T-helper 1 cell (primary cell): ENCODE data around the gene KCNK6.
"Not testable (repeated sequence)": the region's sequence is repeated elsewhere in the genome, so short reads cannot be mapped to it uniquely, and the experiment has no call there.

Source experiments
- DNase-seq, 5 donors: peaks; one replicate each; pipeline ENCODE4 v3.0.0-alpha.2; 2012 to 2020

Gene KCNK6

GRCh38 chr19:38324431-38324830 lies 4.8 kb downstream of the KCNK6 start:
- no peak for DNase-seq

DNA sequence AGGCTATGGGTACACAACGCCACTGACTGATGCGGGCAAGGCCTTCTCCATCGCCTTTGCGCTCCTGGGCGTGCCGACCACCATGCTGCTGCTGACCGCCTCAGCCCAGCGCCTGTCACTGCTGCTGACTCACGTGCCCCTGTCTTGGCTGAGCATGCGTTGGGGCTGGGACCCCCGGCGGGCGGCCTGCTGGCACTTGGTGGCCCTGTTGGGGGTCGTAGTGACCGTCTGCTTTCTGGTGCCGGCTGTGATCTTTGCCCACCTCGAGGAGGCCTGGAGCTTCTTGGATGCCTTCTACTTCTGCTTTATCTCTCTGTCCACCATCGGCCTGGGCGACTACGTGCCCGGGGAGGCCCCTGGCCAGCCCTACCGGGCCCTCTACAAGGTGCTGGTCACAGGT lies 6.9 kb downstream of the KCNK6 start:
- no peak for DNase-seq

- DNase-seq, result no peak
Measured at GRCh38 chr19:38329651-38330050, 10.0 kb downstream of the KCNK6 start.

- DNase-seq, result no peak
Measured at GRCh38 chr19:38331728-38332127, 12.1 kb downstream of the KCNK6 start.

DNA sequence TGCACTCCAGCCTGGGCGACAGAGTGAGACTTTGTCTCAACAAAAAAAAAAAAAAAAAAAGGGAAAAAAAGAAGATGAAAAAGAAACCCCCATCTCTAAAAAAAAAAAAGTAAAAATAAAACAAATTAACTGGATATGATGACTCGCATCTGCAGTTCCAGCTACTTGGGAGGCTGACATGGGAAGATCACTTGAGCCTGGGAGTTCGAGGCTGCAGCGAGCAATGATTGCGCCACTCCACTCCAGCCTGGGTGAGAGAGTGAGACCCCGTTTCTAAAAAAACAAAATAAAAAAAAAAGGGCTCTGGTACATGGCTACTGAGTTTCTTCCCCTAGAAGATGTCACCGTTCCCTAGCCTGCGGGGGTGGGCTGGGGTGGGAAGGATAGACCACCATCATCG lies 13.6 kb downstream of the KCNK6 start:
- no peak for DNase-seq

DNA sequence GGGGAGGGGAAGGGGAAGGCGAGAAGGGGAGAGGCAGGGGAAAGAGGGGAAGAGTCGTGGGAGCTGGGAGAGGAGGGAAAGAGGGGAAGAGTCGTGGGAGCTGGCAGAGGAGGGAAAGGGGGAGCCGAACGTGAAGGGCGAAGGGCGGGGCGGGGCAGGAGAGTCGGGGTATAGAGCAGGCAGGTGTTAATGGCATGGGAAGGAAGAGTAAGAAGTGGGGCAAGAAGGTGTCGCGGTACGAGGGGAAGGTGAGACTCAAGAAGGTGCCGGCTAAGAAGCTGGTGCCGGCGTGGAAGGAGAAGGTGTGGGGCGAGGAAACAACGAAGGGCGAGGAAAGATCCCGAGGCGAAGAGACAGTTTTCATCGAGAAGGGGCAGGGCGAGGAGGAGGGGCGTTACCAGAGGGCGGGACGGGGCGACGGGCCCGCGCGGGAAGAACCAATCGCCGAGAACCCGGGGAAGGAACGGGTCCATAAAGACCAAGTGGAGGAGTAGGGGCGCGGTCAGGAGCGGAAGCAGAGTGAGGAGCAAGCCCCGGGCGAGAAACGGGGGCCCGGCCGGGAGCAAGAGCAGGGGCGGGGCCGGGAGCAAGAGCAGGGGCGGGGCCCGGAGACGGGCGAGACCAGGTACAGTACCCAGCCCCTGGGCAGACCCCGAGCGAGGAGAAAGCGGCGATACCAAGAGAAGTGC lies 16.4 kb downstream of the KCNK6 start:
- DNase-seq, result peak; percentile 89 to 98 (median 92)

DNA sequence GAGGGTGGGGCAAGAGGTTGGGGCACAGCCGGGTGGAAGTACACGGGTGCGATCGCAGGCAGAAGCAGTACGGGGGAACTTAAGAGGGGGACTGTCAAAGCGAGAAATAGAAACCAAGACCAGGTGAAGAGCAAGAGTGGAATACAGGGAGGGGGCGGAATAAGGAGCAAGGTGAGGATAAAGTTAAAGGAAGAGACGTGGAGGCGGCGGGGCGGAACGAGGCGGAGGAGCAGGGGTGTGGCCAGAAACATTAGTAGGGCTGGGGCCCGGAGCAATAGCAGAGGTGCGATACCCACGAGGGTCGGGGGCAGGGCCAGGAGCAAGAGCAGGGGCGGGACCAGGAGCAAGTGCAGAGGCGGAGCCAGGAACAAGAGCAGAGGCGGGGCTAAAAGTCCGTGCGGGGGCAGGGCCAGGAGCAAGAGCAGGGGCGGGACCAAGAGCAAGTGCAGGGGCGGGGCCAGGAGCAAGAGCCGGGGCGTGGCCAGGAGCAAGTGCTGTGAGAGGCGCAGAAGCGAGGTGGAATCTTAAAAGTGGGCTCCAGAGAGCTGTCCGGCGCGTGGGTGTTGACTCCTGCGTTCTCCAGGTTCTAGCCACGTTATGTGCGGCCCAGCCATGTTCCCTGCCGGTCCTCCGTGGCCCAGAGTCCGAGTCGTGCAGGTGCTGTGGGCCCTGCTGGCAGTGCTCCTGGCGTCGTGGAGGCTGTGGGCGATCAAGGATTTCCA lies 17.2 kb downstream of the KCNK6 start:
- peak; percentile 91 to 96 (median 93) for DNase-seq

- DNase-seq, result no peak
Measured at GRCh38 chr19:38337360-38337653, 17.7 kb downstream of the KCNK6 start.

DNA sequence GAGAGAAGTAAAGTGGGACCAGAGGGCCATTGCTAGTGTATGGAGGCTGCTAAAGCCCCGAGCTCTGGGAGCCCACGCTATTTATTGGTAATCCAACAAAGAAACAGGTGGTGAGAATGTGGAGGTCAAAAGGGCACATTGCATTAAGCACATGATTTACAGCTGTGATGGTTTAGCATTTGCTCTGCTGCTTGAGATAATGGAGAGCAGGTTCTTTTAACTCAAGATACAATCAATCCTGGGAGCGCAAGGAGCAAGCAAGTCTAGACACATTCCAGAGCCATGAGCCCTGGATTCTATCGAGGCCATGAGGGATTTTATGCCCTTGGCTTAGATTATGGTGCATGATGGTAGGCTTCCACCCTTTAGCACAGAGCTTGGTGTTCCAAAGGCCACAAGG lies 19.4 kb downstream of the KCNK6 start:
- not testable (repeated sequence) for DNase-seq

DNA sequence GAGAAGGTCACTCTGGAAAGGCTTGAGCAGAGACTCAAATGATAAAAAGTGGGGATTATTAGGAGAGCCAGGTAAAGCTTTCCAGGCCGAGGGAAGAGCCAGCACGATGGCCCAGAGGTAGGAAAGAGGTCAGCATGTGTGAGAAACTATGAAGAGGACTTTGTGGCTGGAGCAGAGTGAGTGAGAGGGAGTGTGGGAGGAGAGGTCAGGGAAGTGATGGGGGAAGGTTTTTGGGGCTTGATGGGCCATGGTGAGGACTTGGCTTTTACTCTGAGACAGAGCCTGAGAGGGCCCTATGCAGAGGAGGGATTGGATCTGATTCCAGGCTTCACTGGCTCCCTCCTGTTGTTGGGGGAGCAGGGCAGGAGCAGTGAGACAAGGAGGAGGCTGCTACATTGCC lies 21.3 kb downstream of the KCNK6 start:
- no peak for DNase-seq

DNA sequence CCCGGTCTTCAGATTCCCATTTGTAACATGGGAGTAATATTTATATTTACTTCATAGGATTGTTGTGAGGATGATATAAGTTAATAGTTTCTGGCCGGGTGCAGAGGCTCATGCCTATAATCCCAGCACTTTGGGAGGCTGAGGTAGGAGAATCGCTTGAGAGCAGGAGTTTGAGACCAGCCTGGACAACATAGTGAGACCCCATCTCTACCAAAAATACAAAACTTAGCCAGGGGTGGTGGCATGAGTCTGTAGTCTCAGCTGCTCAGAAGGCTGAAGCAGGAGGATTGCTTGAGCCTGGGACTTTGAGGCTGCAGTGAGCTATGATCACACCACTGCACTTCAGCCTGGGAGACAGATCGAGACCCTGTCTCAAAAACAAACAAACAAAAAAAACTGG lies 27.2 kb downstream of the KCNK6 start:
- no peak for DNase-seq

DNA sequence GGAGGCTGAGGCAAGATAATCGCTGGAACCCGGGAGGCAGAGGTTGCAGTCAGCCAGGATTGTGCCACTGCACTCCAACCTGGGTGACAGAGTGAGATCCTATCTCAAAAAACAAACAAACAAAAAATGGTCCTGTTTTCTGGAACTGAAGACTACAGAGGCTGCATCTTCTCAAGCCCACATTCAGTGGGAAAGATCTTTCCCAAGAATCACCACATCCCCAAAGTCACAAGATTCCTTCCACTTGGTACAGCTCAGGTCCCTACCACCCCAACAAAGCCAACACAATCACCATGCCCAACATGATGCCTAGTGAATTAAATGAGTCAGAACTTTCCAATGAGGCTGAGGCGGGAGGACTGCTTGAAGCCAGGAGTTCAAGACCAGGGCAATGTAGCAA lies 31.2 kb downstream of the KCNK6 start:
- no peak for DNase-seq

DNA sequence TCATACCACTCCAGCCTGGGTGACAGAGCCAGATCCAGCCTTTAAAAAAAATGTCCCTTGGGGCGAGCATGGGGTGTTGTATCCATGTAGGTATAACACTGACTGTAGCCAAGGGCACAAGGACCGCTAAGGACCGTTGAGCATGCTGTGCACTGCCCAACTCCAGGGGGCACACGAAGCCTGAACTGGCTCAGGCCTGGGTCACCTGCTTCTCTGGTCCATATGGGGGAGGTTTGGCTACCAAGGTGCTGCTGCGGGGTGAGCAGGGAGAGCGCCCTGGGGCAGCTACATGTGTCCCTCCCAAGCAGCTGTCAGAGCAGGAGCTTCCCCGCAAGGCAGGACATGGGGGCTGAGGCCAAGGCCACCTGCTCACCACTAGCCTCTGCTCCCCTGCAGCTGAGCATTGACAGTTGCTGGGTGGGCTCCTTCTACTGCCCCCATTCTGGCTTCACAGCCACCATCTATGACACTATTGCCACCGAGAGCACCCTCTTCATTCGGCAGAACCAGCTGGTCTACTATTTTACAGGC lies 32.3 kb downstream of the KCNK6 start:
- no peak for DNase-seq

GRCh38 chr19:38352611-38353010 lies 33.0 kb downstream of the KCNK6 start:
- no peak for DNase-seq

DNA sequence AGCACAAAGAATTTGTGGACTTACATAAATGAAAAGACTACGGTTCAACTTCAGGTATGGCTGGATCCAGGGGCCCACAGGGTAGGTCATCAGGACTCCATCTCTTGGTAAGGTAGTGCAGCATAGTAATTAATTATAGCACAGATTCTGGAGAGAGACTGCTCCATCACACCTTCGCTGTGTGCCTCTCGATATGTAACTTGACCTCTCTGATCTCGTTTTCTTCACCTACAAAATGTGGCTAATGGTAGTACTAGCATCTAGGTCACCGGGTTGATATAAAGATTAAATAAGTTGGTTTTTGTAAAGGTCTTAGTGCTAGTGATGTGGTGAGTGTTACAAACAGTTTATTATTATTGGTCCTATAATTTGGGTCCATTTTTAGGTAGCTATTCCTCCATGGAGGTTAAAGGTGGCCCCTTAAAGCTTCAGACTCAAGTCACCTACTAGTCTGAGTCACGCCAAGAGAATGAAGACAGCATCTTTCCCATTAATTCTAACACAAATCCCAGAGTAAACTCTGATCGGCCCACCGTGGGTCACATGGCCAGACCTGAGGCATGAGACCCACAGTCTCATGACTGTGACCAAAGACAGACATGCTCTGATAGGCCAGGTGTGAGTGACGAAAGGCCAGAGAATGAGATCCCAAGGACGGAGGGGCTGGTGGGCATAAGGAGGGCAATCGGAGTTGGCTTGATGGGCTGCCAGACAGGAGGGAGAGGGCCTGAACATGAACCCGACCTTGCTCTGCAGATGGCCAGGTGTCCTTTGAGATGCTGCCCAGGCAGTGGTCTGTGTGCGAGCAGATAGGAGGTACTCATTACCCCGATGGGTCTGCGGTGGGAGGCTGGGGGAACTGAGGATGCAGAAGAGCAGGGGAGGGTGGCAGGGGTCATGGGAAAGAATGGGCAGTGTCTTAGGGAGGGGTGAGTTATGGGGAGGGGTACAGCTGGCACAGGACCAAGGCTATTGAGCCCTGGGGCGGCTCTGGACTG lies 36.4 kb downstream of the KCNK6 start:
- no peak for DNase-seq

GRCh38 chr19:38358071-38358470 lies 38.4 kb downstream of the KCNK6 start:
- no peak for DNase-seq

GRCh38 chr19:38359242-38360021 lies 39.8 kb downstream of the KCNK6 start:
- no peak for DNase-seq

DNA sequence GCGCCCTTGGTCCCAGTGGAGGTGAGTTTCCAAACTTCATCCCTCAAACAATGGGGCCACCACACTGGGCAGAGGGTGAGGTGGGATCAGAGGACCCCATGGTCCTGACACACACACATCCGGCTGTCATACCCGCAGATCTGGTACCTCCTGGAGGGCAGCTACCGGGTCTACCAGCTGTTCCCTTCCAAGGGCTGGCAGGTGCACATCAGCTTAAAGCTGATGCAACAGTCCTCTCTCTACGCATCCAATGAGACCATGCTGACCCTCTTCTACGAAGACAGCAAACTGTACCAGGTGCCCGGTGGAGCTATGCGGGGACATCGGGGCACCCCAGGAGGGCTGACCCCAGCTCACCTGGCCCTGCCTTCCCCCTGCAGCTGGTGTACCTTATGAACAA lies 40.7 kb downstream of the KCNK6 start:
- no peak for DNase-seq

DNA sequence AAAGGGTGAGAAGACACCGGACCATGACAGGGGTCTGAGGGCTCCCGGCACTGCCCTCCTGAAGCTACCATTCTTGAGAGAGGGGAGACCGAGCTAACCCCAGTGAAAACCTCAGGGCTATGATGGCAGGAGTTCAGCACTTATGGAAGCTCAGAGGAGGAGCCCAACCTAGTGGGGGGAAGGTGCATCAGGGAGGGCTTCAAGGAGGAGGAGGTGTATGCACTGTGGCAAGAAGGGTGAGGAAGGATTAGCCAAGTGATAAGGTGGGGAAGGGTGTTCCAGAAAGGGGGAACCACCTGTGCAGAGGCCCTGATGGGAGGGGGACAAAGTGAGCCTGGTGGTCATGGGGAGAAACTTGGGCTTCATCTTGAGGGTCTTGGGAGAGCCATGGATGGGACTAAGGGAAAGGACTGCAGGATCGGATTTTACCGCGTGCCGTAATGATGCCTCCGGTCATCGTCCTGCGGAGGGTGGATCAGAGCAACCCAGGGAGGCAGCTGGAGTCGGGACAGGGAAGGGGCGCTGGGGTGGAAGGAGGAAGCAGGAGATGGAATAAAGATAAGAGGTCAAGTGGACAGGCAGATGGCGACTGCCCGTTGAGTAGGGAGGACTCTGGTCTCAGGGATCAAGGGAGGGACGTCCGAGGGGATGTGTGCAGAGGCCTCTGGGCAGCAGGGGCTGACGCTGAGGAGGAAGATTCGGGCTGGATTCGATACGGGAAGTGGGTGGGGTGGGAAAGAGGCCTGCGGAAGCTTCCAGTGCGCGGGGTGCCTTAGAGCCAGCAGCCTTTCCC lies 41.4 kb downstream of the KCNK6 start:
- no peak for DNase-seq

DNA sequence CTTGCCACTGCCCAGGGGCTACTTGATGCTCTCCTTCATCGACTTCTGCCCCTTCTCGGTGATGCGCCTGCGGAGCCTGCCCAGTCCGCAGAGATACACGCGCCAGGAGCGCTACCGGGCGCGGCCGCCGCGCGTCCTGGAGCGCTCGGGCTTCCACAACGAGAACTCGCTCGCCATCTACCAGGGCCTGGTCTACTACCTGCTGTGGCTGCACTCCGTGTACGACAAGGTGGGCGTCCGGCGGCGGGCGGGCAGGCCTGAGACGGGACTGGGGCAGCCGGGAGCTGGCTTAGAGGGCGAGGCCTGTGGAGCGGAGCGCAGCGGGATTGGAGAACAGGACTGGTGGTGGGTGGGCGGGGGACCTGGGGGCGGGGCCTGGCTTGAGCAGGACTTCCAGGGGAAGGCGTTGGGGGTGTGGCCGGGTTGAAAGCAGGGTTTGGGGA lies 42.0 kb downstream of the KCNK6 start:
- DNase-seq, result peak; percentile 42 to 83 (median 53)
